CMK (cell line): ENCODE measurements around the gene PRXL2B.
"Not testable (repeated sequence)": the region's sequence is repeated elsewhere in the genome, so short reads cannot be mapped to it uniquely, and the experiment has no call there.

ENCODE experiments used
- DNase-seq: peaks from one replicate; pipeline ENCODE4 v3.0.0-alpha.2; 2010; ENCODE audit warnings: low read depth

PRXL2B gene

GRCh38 chr1:2564006-2564814 is 22.4 kb upstream of the PRXL2B start:
- no peak for DNase-seq

GRCh38 chr1:2564815-2565374 is 21.7 kb upstream of the PRXL2B start:
- DNase-seq: no peak

GRCh38 chr1:2566101-2567045 is 20.2 kb upstream of the PRXL2B start:
- DNase-seq: no peak

GRCh38 chr1:2567083-2567679 is 19.4 kb upstream of the PRXL2B start:
- DNase-seq: no peak

- DNase-seq: not testable (repeated sequence)
These were observed 18.3 kb upstream of the PRXL2B start for GRCh38 chr1:2568187-2568816.

- no peak for DNase-seq
These were observed 17.5 kb upstream of the PRXL2B start for GRCh38 chr1:2569060-2569459.

- DNase-seq: not testable (repeated sequence)
These were observed 16.9 kb upstream of the PRXL2B start for GRCh38 chr1:2569703-2570102.

- no peak for DNase-seq
These were observed 16.2 kb upstream of the PRXL2B start for GRCh38 chr1:2570332-2570731.

- no peak for DNase-seq
These were observed 15.2 kb upstream of the PRXL2B start for GRCh38 chr1:2571348-2571747.

- DNase-seq: no peak
These were observed 13.2 kb upstream of the PRXL2B start for GRCh38 chr1:2573250-2573920.

GRCh38 chr1:2574350-2574749 is 12.2 kb upstream of the PRXL2B start:
- no peak for DNase-seq

- no peak for DNase-seq
These were observed 10.5 kb upstream of the PRXL2B start for GRCh38 chr1:2575801-2576663.

- not testable (repeated sequence) for DNase-seq
These were observed 9.0 kb upstream of the PRXL2B start for GRCh38 chr1:2577565-2578075.

- DNase-seq: no peak
These were observed 7.8 kb upstream of the PRXL2B start for GRCh38 chr1:2578758-2579118.

GRCh38 chr1:2580691-2581090 is 5.9 kb upstream of the PRXL2B start:
- no peak for DNase-seq

GRCh38 chr1:2582391-2582790 is 4.2 kb upstream of the PRXL2B start:
- no peak for DNase-seq

GRCh38 chr1:2583331-2583791 is 3.2 kb upstream of the PRXL2B start:
- no peak for DNase-seq

GRCh38 chr1:2583871-2584351 is 2.7 kb upstream of the PRXL2B start:
- DNase-seq: no peak

GRCh38 chr1:2584686-2585317 is 1.8 kb upstream of the PRXL2B start:
- DNase-seq: no peak
